Mammary epithelial cell (primary cell): Measurements from ENCODE around the gene CCDC110.

Source experiments
- EZH2 ChIP-seq: IDR thresholded peaks from 2 replicates; pipeline ENCODE4 v1.6.1; 2012; ENCODE audit warnings: low read length, inconsistent platforms, borderline replicate concordance
- TF ChIP-seq, protein P1 (sequence below), 2 donors: IDR thresholded peaks in 1 of 2; conservative IDR thresholded peaks in 1 of 2; 2 replicates each; pipeline ENCODE4 v1.5.1; 2011 to 2012; ENCODE audit warnings: inconsistent platforms in 2 of 2, low read length in 2 of 2, mild to moderate bottlenecking in 2 of 2, control low read depth in 1 of 2, low read depth in 1 of 2; ENCODE audit not compliant: insufficient read depth in 1 of 2; ENCODE audit errors: extremely low read depth in 1 of 2

DNA sequence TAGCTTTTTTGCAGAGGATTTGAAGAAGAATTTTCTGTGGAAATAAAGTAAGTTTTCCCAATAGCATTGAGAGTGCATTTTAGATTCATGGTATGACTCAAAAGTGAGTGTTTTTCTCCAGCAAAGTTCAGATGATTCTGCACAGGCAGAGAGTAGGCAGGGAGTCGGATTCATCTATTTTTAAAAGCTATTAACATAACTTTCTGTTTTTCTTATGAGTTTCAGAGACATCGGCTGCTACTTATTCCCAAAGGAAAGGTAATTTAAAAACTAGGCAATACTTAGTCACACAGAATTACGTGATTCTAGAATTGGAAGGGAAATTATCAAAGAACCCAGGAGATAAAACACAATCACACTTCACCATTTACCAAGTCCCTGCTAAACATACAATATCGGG lies 4.4 kb downstream of the CCDC110 start:
- TF ChIP-seq, protein P1, sequence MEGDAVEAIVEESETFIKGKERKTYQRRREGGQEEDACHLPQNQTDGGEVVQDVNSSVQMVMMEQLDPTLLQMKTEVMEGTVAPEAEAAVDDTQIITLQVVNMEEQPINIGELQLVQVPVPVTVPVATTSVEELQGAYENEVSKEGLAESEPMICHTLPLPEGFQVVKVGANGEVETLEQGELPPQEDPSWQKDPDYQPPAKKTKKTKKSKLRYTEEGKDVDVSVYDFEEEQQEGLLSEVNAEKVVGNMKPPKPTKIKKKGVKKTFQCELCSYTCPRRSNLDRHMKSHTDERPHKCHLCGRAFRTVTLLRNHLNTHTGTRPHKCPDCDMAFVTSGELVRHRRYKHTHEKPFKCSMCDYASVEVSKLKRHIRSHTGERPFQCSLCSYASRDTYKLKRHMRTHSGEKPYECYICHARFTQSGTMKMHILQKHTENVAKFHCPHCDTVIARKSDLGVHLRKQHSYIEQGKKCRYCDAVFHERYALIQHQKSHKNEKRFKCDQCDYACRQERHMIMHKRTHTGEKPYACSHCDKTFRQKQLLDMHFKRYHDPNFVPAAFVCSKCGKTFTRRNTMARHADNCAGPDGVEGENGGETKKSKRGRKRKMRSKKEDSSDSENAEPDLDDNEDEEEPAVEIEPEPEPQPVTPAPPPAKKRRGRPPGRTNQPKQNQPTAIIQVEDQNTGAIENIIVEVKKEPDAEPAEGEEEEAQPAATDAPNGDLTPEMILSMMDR (conservative IDR thresholded peaks at IDR 0.05 in 1 of 2, IDR thresholded peaks at IDR 0.05 in 1 of 2; ENCODE audit: extremely low read depth in 1 of 2, insufficient read depth in 1 of 2, low read depth in 1 of 2, low read length in 2 of 2): no peak
- TF ChIP-seq EZH2: no peak
